ENCODE measurements around the gene UNC13A.

DNA sequence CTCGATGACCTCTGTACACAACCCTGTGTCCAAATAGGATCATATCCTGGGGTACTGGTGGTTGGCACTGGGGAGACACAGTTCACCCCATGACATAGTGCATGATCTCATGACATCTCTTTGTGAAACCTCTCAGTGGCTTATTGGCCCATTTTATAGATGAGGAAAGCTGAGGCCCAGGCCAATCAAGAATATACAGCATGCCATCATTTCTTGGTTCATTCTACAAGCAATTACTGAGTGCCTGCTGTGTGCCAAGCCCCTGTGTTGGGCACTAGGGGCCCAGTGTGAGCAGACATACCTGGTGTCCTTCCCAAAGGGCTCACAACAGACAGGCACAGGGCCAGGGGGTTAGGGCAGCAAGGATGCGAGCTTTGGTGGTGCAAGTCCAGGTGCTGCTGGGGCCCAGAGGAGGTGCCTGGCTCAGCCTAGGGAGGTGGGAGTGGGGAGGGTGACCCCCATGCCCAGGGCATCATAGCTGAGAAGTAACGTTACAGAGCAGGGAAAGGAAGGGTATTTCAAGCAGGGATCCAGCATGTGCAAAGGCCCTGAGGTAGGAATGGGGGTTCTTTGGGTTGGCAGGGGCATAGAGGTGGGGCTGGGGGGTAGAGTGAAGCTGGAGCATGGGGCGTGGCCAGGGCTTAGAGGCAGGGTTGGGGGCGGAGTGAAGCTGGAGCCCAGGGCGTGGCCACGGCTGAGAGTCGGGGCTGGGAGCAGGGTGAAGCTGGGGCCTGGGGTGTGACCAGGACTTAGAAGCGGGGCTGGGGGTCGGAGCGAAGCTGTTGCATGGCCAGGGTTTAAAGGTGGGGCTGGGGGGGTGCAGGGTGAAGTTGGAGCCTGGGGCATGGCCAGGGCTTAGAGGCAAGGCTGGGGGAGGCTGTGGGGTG, 112.0 kb downstream of the UNC13A start:
- TF ChIP-seq POLR2A (IDR thresholded peaks at IDR 0.05) (no peak), CTCF (IDR thresholded peaks at IDR 0.05) (no peak), POLR2AphosphoS5 (IDR thresholded peaks at IDR 0.05) (no peak), EP300 (IDR thresholded peaks at IDR 0.05) (no peak)

Measured in suprapubic skin (tissue), 4 donors.